Astrocyte of the hippocampus (primary cell): Measurements from ENCODE around the gene CMBL.
A peak's percentile ranks its signal among the peaks of the same experiment; 100 is the strongest.
"Not testable (repeated sequence)": the region's sequence is repeated elsewhere in the genome, so short reads cannot be mapped to it uniquely, and the experiment has no call there.

ENCODE experiments used
- DNase-seq: peaks from one replicate; pipeline ENCODE4 v3.0.0; 2011; ENCODE audit warnings: low read depth, low spot score

CMBL gene

DNA sequence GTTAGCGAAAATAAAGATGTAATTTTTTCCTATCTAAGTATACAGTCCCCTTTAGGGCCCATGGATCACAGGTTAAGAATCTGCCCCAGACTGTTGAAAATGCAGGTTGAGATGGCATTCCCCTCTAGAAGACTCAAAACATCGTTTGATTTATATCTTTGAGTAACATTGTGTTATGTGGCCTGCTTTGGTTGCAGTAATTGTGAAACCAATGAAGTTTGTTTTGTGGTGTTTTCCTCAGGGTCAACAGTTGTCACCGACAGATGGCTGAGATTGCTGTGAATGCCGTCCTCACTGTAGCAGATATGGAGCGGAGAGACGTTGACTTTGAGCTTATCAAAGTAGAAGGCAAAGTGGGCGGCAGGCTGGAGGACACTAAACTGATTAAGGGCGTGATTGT is 49.8 kb downstream of the CMBL start:
- DNase-seq, result no peak

GRCh38 chr5:10254686-10255085 is 53.0 kb downstream of the CMBL start:
- no peak for DNase-seq

- DNase-seq, result no peak
Observed at GRCh38 chr5:10253390-10253789, 54.3 kb downstream of the CMBL start.

GRCh38 chr5:10251405-10251804 is 56.3 kb downstream of the CMBL start:
- no peak for DNase-seq

- peak; percentile 47 for DNase-seq
Observed at GRCh38 chr5:10250806-10251276, 56.9 kb downstream of the CMBL start.

DNA sequence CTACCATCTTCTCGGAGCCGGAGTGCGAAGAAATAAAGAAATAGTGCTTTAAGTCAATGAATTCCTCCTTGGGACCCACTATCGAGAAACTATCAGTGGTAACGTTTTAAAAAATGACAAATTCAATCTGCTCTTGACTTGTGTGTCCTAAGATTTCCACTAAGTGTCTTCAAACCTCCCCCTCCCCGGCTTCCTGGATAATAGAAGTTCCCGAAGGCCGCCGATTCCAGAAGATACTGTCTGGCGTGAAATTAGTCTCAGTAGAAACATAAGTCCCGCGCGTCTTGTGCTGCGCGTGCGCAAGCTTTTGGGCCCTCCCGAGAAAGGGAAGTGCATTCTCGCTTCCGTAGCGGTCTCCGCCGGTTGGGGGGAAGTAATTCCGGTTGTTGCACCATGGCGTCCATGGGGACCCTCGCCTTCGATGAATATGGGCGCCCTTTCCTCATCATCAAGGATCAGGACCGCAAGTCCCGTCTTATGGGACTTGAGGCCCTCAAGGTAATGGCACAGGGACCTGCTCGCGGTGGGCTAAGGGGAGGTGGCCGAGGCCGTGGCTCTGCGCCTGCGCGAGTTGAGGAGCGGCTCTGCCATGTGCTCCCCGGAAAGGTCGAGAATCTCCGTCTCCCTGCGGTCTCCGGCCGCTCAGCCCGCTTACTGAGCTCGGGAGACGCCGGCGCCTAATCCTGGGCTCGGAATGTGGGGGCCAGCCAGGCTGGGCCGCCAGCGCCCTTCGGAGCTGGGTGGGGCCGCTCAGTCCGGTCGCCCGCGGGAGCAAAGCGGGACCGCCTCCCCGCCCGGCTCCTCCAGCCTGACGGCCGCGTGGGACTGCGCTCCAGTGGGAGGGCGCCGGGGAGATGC is 57.5 kb downstream of the CMBL start, which contains the start of gene CCT5:
TSS of gene CCT5 (plus strand) at position 333 of the 858 bp plus-strand sequence. CDS start at position 394, 61 bp downstream.
- DNase-seq, result peak; percentile 98

DNA sequence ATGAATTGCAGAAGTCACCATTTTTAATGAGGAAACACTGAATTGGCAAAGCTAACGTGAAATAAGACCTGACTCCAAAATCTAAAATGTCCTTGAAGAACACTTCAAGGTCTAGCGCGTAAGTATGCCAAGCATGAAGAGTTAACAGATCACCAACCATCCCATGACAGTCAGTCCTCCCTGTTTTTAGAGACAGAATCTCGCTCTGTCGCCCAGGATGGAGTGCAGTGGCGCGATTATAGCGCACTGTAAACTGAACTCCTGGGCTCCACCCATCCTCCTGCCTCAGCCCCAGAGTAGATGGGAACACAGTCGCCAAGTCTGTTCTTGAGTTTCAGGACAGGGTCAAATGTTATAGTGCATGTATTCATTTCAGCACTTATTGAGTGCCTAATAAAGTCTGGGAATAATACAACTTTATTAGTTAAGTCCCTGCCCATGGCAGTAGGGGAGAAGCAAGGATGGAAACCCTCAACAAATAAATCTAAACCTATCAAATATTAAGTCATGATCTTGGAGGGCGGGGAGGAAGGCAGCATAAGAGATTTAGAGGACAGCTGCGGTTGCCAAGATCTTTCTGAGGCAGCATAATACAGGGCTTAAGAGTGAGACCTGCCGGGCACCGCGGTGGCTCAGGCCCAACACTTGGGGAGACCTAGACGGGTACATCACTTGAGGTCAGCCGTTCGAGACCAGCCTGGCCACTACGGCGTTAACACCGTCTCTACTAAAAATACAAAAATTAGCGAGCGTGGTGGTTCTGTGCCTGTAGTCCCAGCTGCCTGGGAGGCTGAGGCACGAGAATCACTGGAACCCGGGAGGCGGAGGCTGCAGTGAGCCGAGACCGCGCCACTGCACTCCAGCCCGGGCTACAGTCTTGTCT is 59.1 kb downstream of the CMBL start:
- no peak for DNase-seq

- DNase-seq, result not testable (repeated sequence)
Observed at GRCh38 chr5:10247217-10247616, 60.5 kb downstream of the CMBL start.

GRCh38 chr5:10246761-10247160 is 60.9 kb downstream of the CMBL start:
- DNase-seq, result peak; percentile 37

DNA sequence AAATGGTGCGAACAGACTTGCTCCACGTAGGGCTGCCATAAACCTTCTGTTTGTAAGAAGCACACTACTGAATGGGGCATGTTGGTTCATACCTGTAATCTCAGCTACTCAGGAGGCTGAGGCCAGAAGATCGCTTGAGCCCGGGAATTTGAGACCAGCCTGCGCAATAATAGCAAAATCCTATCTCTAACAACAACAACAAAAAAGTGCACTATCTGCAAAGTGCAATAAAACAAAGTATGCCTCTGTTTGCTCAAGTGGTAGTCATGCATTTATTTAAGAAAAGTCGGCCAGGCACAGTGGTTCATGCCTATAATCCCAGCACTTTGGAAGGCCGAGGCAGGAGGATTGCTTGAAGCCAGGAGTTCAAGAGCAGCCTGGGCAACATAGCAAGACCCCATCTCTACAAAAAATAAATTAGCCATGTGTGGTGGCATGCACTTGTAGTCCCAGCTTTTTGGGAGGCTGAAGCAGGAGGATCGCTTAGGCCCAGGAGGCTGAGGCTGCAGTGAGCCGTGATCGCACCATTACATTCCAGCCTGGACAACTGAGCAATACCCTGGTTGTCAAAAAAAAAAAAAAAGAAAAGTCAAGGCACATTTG is 63.3 kb downstream of the CMBL start:
- DNase-seq, result no peak

DNA sequence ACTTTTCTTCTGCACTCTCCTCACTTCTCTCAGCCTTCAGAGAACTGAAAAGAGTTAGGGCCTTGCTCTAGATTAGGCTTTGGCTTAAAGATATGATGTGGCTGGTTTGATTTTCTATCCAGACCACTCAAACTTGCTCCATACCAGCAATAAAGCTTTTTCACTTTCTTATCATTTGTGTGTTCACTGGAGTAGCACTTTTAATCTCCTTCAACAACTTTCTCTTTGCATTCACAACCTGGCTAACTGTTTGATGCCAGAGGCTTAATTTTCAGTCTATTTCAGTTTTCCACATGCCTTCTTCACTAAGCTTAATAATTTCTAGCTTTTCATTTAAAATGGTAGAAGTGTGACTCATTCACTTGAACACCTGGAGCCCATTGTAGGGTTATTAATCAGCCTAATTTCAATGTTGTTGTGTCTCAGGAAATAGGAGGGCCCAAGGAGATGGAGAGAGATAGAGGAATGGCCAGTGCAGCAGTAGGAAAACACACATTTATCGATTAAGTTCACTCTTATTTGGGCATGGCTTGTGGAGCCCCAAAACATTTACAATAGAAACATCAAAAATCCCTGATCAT is 64.0 kb downstream of the CMBL start:
- DNase-seq, result no peak

DNA sequence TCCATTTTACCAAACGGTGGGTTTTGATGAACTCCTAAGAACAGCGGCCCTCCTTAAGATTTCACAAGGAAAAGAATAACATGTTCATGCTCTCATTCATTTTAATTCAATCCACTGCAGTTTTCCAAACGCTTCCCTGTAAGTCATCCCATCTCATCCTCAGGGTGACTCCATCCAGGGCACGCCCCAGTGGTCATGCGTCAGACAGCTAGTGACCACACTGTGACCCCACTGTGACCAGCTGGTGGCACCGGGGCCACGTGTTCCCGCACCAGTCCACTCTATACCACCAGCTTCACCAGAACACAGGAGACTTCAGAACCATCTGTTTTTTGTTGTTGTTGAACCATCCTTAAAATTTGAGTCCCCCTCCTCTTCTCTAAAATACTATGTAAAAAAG is 72.4 kb downstream of the CMBL start:
- DNase-seq, result no peak

- peak; percentile 90 for DNase-seq
Observed at GRCh38 chr5:10233505-10233904, 74.2 kb downstream of the CMBL start.

DNA sequence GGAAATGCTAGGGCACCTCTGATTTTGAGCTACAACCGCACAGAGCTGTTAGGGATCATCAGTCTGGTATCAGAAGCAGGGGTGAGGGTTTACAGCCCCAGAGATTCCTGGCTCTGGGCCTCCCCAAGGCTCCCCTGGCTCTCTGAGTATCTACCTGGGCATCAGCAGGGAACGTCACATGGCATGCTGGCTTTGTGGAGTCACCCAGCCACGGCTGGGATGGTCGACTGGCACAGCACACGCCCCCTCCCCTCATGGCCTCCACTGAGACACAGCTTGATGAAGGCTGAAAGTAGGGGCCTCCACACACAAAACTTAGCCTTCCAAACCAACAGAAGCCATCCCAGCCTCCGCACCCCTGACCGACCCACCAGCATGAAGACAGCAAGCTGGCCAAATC is 74.7 kb downstream of the CMBL start:
- DNase-seq, result no peak

DNA sequence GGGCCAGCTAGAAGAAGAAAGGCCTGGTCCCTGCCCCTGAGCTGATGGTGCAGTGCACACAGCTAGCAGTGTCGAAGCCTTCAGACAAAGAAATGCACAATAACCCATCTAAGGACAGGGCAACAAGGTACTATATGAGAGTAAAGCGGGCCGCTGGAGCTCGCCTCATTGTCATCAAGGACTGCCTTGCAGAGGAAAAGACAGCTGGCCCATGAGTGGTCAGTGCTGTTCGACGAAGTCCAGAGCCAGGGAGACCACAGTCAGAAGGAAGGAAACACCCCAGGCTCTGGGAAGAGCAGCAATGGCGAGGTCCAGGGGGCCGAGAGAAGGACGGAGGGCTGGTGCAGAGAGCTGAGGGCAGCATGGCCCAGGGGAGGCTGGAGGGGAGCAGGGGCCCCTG is 75.3 kb downstream of the CMBL start:
- no peak for DNase-seq

DNA sequence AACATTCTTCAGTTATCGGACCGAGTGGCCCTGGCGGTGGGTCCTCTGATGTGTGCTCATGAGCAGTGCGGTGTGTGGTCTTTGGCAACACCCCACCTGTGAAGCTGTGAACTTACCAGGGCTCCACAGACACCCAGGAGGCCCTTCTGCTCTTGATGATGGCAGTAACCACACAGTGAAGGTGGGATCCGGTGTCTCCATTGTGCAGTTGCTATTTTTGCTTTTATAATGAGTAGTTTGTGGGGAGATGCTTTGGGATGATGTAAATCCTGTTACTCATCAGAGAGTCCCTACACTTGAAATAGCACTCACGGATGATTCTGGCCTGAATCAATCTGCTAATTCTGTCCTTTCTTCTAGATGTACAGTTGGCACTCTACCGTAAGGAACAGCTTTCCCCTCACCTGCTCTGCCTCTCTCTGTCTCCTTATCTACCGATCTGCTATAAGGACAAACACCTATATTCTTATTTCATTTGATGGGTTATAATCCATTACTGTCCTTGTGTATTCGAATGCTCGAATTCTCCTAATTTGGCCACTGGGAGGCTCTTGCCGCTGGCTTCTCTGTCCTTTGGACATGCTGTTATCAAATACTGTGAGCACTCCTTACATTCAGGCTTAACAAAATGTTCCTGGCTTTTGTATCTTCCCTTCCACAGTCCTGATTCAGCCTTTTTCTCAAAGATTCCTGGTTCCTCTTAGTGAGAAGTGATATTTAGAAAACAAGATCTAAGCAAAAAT is 78.2 kb downstream of the CMBL start:
- DNase-seq, result peak; percentile 86

DNA sequence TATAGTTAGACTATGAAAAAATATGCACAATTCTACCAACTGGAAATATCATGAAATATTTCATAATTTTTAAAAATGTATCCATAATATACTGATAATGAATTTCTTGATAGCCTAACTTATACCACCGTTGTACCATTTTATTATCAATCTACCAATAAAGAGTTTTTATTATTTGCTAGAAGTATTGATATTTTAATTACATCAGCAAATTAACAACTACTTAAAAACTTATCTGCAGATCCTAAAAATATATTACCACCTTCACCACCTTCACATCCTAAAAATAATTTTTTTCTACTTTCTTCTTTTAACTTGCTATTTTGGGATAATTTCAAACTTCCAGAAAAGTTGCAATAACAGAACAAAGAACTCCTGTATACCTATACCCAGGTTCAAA is 79.4 kb downstream of the CMBL start:
- no peak for DNase-seq
